Liver (tissue), 3 donors: ENCODE measurements around the gene YAF2.

Experiments
- CTCF ChIP-seq: fragments of 150-350 bp; IDR thresholded peaks from 2 replicates; pipeline ENCODE4 v1.5.1; 2017; ENCODE audit warnings: improper control_type of control experiment, low read depth, low read length; ENCODE audit not compliant: missing input control
- EGR1 ChIP-seq, 2 donors: IDR thresholded peaks; 2 replicates each; pipeline ENCODE4 v1.6.1; 2016 to 2018; ENCODE audit warnings: antibody characterized with exemption in 2 of 2, low read depth in 2 of 2
- HNF4A ChIP-seq, 2 donors: conservative IDR thresholded peaks; 2 replicates each; pipeline ENCODE4 v1.6.1; 2016; ENCODE audit warnings: antibody characterized with exemption in 2 of 2, mild to moderate bottlenecking in 2 of 2
- MAX ChIP-seq: IDR thresholded peaks from 2 replicates; pipeline ENCODE4 v1.6.1; 2016; ENCODE audit warnings: antibody characterized with exemption
- RAD21 ChIP-seq, 2 donors: IDR thresholded peaks; 2 replicates each; pipeline ENCODE4 v1.6.1; 2016; ENCODE audit warnings: antibody characterized with exemption in 2 of 2, mild to moderate bottlenecking in 2 of 2
- TAF1 ChIP-seq: conservative IDR thresholded peaks from 2 replicates; pipeline ENCODE4 v1.6.1; 2016; ENCODE audit warnings: antibody characterized with exemption, mild to moderate bottlenecking
- YY1 ChIP-seq: IDR thresholded peaks from 2 replicates; pipeline ENCODE4 v1.6.1; 2016; ENCODE audit warnings: antibody characterized with exemption, mild to moderate bottlenecking
- ZBTB33 ChIP-seq: IDR thresholded peaks from 2 replicates; pipeline ENCODE4 v1.6.1; 2016; ENCODE audit warnings: antibody characterized with exemption
- donor health status: healthy.
- donor health status: healthy.

- no peak for TF ChIP-seq YY1
- TF ChIP-seq CTCF = no peak
- no peak for TF ChIP-seq TAF1
- TF ChIP-seq EGR1 (IDR thresholded peaks at IDR 0.05; ENCODE audit: low read depth in 2 of 2) = no peak
- TF ChIP-seq RAD21 (IDR thresholded peaks at IDR 0.05) = no peak
- no peak for TF ChIP-seq HNF4A (conservative IDR thresholded peaks at IDR 0.05)
- no peak for TF ChIP-seq MAX
- no peak for TF ChIP-seq ZBTB33
Observed at GRCh38 chr12:42273706-42274105, 35.7 kb upstream of the YAF2 start.
